NCI-H2107 (cell line): ENCODE measurements around the gene DMBX1.
A peak's percentile ranks its signal among the peaks of the same experiment; 100 is the strongest.

Experiments used
- DNase-seq: peaks from one replicate; lab custom pipeline; 2025; lab: John Stamatoyannopoulos, UW

DMBX1 gene

DNA sequence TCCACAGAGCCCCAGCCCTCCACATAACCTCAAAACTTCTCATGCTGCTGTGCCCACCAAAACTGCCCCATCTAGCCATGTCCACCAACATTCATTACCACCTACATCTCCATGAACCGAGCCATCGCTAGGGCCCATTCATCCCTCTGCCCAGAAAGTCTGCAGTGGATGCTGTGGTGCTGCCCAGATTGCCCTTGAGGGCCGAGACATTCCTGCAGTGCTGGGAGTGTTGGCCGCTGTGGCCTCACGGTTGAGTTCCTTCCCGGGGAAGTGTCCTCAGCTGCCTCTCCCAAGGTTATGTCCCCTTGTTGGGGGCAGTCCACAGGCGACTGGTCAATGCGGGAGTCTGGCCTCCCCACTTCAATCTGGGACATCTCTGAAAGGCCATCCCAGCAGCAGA is 30.3 kb upstream of the DMBX1 start:
- no peak for DNase-seq

DNA sequence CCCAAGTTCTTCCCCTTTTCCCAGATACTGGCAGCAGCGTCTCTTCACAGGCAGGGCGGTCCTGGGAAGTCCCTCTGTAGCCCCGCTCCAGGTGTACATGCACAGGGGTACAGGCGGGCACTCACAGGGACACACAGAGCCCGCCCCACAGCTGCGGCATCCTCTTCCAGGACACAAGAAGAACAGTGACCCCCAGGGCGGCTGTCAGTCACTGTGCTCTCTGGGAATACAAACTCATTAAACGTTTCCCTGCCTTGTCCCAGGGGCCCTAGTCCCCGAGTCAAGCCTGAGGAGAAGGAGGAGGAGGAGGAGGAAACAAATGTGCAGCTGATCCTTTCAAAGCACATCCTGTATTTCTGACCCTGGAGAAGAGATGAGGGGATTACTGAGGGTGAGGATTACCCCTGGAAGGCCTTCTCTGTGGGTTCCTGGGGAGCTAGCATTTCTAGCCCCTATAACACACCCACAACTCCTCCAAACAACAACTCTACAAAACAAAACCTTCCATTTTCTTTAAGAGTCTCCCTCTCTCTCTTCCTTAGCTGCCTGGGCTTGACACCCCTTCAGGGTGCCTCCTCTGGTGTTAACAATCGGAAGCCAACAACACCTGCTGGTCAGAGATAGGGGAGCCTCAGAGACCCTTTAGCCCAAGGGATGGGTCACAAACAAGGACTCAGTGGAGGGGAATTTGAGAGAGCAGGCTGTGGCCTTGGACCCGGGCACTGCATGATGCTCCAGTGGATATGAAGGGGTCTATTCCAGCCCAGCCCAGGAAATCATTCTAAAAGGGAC is 28.4 kb upstream of the DMBX1 start:
- DNase-seq, result no peak

DNA sequence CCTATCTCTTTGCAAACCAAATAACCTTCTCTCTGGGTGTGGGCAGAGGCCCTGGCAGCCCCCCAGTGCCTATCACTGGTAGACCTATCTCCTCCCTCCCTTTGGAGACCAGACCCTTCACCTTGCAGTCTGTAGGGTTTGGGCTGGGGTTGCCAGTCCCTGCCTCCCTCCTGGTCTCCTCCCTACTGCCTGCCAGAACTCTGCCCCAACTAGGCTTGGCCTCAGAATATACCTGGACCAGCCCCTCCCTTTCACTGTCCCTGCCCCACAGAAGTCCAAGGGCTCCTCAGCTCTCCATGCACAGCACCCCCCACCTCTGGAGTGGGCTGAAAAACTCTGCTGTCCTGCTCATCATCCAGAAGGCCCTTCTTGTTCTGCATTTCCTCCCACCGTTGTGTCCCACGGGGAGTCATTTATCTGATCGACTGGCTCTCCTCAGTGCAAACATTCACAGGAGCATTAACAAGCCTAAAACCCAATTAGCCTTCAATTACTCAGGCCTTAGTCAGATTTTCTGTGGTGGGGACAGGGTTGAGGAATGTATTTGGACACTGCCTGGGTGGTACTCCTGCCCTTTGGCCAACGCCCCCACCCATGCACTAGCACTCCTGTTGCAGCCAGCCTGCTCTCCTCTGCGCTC is 27.7 kb upstream of the DMBX1 start:
- no peak for DNase-seq

DNA sequence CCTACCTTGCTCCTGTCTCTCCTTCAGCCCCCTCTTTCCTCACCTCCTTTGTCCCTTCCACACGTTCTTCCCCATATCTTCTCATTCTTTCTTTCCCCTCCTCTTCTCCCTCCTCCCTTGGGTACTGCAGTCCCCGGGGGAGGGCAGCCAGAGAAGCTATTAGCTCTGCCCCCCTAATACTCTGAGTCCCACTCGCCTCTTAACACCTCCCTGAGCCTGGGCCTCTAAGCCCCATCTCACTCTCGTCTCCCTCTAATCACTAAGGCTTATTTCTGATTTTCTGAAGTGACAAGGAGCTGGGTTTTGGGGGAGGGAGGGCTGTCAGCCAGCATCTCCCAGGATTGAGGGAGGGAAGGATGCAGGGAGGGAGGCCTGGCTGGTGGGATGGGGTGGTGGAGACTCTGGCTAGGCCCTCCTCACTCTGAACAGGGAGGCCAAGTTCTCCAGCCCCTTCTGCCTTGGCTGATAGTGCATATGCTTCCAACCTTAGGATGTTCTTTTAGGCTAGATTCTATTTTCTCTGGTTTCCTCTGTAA is 25.6 kb upstream of the DMBX1 start:
- DNase-seq, result no peak

DNA sequence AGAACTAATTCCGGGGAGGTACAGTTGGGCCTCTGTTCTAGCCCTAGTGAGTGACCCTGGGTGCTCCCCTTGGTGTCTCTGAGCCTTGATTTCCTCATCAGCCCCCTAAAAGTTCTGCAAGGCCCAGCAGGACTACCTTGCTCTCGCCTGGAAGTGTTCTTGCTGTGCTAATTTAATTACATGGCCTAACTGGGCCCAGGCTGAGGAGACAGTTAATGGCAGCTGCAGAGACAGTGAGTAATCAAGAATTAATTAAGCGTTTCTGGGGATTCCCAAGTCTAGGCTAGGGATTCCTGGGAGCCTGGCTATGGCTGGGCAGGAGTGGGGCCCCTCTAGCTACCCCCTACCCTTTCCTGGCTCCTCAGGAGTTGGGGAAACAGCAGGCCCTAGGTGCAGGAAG is 24.7 kb upstream of the DMBX1 start:
- no peak for DNase-seq

DNA sequence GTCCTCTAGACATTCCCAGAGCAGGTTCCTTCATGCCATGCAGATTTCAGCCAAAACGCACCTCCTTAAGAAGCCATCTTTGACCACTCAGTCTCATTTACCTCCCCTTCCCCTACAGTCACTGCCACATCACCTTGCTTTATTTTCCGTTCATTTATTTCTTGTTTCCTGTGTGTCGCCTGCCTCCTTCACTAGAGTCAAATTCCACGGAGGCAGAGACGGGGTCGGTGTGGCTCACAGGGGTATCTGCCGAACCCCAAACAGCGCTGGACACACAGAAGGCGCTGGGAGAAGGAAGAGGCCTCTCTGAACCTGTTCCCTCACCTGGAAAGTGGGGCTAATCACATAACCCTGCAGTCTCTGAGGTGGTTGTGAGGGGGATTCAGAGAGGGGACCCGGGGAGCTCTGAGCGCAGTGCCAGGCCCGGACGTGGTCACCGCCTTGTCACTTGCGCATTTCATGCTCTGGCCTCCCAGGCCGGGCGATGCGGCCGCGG is 23.6 kb upstream of the DMBX1 start:
- DNase-seq, result no peak

DNA sequence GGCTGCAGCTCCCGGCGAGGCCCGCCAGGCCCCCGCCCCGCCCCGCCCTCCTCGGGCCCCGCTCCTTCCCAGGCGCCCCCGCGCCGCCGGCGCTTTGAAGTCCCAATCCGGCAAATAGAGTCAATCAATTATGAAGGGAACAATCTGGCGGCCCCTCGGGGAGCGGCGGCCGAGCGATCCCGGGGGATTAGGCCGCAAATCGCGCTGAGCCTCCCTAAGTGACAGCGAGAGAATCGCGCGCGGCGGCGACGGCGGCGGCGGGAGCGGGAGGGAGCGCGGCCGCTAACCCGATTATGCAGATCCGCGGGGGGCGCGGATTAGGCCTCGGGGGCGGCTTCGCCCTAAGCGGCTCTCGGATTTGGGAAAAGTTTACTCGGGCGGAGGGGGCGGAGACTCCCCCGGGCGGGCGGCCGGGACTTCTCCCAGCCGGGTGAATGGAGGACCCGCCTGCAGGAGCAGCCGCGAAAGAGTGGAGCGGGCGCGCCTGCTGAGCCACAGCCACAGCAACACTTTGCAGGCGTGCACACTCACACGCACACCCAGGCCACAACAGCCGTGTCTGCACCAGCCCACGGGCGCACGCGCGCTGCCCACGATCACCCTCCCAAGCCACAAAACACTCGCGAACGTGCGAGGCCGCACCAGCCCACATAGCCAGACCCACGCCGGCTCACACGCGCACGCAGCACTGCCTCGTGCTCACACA is 23.0 kb upstream of the DMBX1 start:
- DNase-seq, result no peak

DNA sequence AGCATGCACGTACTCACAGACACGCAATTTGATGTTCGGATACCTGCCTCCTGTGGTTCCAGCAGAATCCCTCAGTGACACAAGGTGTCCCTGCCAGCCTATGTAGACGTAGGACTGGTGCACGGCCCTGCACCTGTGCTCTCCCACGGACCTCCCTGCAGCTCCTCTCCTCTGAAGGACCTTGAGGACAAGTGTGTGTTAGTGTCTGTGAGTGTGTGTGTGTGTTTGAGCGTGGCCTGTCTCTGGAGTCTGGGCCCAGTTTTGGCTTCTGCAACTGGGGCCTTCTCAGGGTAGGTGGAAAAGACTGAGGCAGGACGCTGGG is 22.5 kb upstream of the DMBX1 start:
- DNase-seq, result no peak

DNA sequence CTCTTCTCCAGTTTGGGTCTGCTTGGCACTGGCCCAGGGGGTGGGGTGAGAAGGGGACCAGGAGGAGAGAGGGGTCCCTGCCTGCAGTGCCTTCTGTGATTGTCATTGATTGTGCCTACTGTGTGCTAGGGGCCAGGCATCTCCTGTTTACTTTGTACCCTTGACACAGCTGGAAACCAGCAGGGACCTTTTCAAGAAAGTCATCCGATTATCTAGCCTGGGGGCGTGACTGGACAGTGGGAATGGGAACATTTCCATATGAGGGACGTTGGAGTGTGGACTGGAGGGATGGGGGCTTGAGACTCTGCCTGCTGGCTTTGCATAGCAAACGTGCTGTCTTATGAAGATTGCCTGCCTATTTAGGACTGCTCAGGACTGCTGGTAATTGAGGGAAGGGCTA is 19.8 kb upstream of the DMBX1 start:
- no peak for DNase-seq

DNA sequence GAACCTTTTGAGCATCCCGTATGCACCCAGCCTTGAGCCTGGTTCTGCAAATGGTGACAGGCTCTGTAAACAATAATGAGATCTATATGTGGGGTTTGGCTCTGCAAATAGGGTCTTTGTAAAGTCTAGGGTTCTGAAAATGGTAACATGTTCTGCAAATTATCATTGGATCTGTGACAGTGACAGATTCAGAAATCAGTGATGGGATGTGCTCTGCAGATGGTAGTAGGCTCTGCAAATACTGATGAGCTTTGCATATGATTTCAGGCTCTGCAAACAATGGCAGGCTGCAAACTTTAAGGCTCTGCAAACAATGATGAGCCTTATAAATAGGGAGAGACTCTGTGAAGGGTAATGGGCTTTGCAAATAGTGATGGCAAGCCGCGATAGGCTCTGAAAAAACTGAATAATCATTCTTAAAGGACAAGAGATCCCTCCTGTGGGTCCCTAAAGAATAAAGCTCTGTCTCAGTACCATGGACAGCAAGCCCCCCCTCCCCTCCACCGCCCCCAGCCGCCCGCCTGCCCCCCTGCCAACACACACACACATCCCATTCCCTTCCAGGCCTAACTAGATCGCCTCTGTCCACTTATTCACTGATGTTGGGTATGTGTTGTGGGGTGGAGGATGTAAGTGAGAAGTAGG is 17.7 kb upstream of the DMBX1 start:
- no peak for DNase-seq

DNA sequence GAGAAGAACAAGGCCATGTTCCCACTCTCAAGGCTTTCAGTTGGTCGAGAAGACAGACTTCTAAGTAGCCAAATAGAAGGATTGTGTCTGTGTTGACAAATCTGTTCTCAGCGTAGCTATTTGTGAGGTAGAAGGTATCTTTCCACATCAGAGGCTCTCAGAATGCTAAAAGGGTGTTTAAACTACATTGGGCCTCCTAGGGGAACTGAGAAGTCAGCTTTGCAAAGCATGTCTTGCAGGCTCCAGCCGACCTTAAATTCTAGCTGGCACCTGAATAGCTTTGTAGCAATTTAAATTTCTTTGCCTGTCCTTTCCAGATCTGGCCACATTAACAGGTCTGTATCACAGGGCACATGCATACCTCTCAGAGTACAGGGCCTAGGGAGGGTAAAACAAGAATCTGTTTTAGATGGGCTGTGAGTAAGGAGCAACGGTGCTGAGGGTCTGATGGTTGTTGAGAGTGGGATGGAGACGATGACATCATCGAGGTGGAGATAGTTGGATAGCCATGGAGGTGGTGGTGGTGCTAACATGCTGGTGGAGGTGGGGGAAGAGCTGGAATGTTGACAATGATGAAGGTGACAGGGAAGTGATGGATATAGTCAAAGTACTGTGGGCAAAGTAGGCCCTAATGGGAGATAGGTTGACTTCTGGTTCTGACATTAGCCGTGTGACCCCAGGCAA is 17.0 kb upstream of the DMBX1 start:
- DNase-seq, result no peak

DNA sequence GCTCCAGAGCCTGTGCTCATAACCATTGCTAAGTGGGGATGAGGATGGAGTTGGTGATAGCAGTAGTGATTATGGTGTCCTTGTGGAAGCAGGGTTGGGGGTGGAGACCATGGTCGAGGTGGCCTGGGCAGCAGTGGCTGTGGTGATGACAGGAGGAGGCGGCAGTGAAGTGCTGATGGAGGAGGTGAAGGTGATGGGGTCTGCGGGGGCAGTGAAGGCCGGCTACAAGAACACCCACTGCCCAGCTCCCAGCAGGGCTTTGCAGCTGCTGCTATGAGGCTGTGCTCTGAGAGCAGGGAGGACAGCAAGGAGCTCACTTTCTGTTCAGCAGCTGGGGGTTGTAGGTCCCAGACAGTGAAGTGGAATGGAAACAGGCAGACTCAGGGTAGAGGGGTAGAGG is 15.6 kb upstream of the DMBX1 start:
- no peak for DNase-seq

DNA sequence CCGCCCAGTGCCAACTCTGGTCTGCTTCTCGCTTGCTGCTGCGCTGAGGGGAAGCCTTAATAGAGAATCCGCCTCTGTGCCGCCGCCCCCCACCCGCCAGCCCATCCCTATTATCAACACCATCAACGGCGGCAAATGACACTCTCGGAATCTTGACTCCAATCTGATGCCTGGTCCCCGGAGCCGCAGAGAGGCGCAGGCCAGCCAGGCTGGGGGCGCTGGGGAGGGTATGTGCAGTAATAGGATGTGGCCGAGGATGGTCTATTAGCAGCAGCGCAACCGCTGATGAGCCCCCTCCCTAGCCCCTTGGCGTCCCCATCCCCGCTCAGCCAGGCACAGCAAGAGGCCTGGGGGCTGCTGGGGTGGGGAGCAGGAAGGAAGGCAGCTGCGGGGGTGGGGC is 15.1 kb upstream of the DMBX1 start:
- no peak for DNase-seq

DNA sequence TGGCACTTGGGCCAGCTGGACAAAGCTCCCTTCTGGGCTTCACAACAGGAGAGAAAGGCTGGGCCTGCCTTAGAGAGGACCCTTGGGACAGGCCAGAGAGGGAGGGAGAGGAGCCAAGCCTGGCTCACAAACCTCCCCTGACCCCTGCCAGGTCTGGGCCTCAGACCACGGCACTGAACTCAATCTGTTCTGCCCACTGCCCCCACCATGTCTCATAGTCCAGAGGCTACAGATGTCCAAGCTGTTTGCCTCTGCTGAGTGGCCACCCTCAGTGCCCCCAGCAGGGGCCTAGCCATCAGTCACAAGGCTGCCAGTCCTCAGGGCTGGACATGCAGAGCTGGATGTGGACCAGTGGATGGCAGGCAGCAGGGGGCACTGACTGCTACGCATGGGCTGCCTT is 13.0 kb upstream of the DMBX1 start:
- no peak for DNase-seq

DNA sequence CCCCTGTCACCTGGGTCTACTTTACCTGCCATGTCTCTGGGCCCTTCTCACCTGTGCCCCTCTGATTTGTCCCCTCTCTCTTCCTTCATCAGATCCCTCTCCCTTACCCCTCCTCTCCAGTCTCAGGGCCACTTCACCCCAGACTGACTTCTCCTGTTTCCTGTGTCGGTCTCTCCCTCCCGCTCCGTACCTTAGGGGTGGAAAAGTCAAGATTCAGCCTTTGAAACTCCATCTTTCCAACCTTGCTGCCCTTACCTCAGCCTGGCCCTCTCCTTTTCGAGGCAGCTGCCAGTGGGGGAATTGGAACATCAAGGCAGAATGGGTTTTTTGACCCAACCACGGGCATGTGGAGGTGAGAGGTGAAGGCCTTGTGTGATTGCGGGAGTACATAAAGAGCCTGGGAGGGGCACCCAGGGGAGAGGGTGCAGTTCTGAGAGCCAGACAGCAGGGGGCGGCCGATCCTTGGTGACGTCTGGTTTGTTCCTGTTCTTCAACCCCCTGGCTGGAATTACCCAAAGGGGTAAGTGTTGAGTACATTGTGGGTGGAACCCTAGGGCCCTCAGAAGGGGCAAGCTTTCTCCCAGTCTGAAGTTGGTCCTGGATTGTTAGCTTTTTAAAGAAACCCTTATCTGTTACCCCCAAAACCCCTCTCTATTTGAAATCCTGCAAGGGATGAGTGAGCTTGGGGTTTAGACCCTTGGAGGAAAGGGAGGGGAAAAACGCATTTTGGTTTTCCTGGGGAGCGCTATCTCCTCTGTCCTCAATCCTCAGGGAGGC is 12.3 kb upstream of the DMBX1 start:
- peak; percentile 58 for DNase-seq

DNA sequence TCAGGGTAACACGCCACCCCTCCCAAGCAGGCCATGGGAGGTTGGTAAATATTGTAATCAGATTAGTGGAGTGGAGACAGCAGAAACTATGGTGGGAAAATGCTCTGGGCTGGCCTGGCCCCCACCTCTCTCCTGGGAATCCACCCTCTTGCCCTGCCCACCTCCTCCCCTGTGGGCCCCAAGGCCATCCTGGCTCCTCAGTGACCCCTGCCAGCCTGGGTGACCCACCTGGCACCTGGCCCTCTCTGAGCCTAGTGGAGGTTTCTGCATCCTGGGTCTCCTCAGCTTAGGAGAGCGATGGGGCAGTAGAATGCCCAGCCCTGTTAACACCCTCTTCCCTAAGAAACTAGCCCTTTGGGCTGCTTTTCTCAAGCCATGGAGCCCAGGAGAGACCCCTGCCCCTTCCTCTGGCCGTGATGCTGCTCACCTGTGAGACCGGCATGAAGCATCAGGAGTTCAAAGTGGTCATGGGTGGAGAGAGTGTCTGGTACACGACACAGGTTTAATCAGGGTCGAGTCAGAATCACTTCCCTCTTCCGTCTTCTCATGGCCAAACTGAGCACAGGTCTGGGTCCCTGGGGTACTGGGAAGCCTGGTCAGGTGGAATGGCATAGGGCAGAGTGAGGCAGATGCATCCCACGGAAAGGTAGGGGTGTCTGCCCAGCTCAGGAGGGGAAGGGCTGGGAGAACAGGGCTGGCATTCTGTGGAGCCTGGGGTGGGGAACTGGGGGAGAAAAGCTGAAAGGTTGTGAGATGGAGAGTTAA is 10.7 kb upstream of the DMBX1 start:
- no peak for DNase-seq

DNA sequence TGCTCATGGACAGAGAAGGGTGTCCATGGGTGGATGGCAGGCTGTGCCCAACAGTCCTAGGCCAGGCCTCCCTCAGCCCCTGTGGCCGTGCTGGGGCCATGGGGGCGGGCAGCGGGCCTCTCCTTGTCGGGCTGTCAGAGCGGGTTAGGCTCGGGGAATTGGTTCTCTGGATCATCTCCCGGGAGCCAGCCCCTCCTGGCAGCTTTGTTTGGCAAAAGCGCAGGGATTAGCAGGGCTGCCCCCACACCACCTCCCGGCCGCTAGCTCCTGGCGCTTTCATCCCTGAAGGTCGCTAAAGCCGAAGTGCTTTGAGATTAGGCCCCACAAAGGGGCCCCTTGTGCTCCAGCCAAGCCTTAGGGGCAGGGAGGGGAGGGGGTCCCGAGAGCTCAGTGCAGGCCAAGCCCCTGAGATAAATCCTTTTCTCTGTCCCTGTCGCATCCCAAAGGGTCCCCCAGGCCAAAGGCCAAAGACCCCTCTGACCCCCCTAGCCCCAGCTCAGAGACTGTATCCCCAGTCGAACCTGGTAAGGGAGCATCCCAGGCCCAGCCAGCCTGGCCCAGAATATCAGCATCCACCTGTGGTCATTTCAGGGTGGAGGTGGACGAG is 9.8 kb upstream of the DMBX1 start:
- DNase-seq, result no peak

DNA sequence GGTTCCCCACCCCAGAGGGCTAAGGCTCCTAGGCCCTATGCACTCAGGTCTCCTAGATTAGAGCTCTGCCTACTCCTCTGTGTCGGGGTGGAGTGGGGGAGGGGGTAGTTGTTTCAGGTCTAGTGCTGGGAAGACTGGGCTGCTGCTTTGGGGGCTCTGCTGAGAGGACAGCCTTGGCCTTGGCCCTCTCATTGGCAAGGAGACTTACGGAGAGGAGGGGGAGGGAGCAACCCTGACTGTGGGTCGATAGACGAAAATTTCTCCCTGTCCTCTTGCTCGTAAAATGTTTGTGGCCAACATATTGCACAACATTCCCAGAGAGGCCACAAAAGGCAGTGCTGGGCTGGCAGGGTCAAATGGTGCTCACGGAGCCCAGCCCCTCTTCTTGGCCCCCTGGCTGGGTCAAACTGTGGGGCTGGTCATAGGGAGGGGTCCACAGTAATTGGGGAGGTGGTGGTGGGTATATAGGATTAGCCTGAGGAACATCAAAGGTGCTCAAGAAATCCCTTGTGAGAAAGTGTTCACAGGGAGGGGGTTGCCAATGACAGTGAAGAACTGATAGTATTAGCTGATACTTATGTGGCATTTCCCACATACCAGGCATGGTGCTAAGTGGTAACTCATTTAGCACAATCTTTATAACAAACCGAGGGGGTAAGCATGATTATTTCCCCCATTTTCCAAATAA is 8.5 kb upstream of the DMBX1 start:
- no peak for DNase-seq

DNA sequence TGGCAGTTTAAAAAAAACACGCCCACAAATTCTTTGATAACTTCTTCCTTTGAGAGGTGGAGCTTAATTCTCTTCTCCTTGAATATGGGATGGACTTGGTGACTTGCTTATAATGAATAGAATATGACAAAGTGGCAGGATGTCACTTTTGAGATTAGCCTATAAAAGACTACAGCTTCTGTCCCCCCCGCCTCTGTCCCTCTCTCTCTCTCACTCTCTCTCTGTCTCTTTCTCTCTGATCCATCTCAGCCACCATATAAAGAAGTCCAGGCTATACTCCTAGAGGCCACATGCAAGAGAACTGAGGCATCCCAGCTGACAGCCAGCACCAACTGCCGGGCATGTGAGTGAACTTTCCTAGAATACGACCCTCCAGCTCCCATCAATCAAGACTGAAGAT is 7.7 kb upstream of the DMBX1 start:
- no peak for DNase-seq
